ENCODE results near the gene CBL. TPM values are rescaled to one million over a fixed set of nuclear protein-coding genes. Genes with fewer than 3 reads are reported as not detected.

The CBL gene
- total and polyA plus RNA-seq, 10 of the 15 experiments (the other 5 are each of a cell fraction or from before 2014, with no cell fraction given): 3.9 to 27.1 (median 9.5) TPM

DNA sequence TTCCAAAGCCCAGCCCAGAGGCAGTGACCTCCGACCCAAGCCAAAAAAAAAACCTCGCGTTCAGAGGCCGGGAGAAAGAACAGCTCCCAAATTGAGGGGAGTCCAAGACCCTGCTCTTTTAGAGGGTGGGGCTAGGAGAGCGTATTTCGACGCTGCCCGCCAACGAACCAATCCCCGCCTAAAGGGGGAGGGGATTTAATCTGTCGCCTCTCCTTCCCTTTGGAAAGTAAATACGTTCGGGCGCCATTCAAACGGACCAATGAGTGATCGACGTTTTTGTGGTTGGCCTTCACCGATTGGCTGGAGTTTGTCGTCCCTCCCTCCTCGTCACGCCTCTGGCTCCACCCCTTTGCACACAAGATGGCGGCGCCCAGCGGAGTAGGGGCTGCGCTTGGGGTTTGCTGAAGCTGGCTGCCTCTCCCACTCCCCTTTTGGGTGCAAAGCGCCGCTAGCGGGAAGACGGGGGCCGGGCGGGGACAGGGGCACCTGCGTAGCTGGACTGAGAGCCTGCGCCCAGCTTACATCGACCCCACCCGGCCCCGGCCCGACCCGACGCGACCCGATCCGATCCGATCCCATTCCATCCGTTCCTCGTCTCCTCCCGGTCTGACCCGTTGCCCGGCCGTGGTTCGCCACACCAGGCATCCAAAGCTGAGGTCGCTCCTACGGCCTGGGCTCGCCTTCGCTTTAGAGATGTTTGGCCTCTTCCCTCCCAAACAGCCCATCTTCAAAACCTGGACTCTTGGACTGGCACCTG is 128.2 kb downstream of the CBL start, which contains the start of gene RNF26:
RNF26 (plus strand) TSS at position 354 of the 757 bp plus-strand sequence. CDS start 596 bp downstream, outside the sequence.
- WGBS (ENCODE audit: insufficient coverage, insufficient replicate concordance, low lambda C conversion rate, missing lambda C conversion rate): under 1% methylated on average over 47 of the region's 54 CpGs
- ChIA-PET POLR2A (interaction anchor here (0.6 to 1.7 kb wide), 8 partner anchors 9 to 498 kb away, joined by 3 to 5 read pairs (median 3); no protein-coding TSS in a partner anchor), SMC1A (ENCODE audit: uncharacterized antibody, unreplicated experiment) (interaction anchor here (1.2 to 1.4 kb wide), 2 partner anchors 10 to 46 kb away, joined by 3 to 8 read pairs; no protein-coding TSS in a partner anchor), RAD21 (ENCODE audit: unreplicated experiment) (interaction anchor here (0.6 kb wide), 2 partner anchors 143 to 399 kb away, joined by 3 read pairs; no protein-coding TSS in a partner anchor), CTCF (interaction anchor here (1.0 to 6.1 kb wide), 3 partner anchors 12 to 129 kb away, joined by 4 to 58 read pairs (median 5); partner anchors contain the start of gene CBL)
- Histone ChIP-seq H3K9ac (ENCODE audit: control insufficient read depth, insufficient read depth, low read length) (peak within 1 kb of the TSS; percentile 93), H3K36me3 (ENCODE audit: control insufficient read depth in 2 of 2, insufficient read depth in 2 of 2, low read length in 1 of 2) (no peaks in the 10 kb centered on the region), H4K20me1 (ENCODE audit: control insufficient read depth, insufficient read depth) (no peaks in the 10 kb centered on the region), H2AFZ (ENCODE audit: control insufficient read depth, low read depth, low read length) (peak within 1 kb of the TSS; percentile 94), H3K4me1 (ENCODE audit: control insufficient read depth, insufficient read depth, low read length) (peaks cover 12% of the 10 kb centered on the region), H3K4me2 (ENCODE audit: control insufficient read depth, insufficient read depth) (peak within 1 kb of the TSS; percentile 98), H3K27me3 (replicated peaks in 1 of 2; ENCODE audit: control insufficient read depth in 2 of 2, insufficient read depth in 2 of 2, low read length in 1 of 2) (no peaks in the 10 kb centered on the region), H3K4me3 (peak within 1 kb of the TSS; percentile 91), H3K27ac (ENCODE audit: control insufficient read depth, insufficient read depth) (peak within 1 kb of the TSS; percentile 85), H3K9me3 (replicated peaks; ENCODE audit: control insufficient read depth, insufficient read depth, low read length) (no peaks in the 10 kb centered on the region), H3K79me2 (ENCODE audit: control insufficient read depth, insufficient read depth, low read length) (peaks cover 13% of the 10 kb centered on the region)
- BruUV-seq (replicated peaks): TSS peak; percentile 84
- intact Hi-C loops (cut with micrococcal nuclease; ENCODE audit: unreplicated experiment): no loop called here
- DNase-seq (ENCODE audit: low read depth, low spot score): peak; percentile 95
- ATAC-seq: peak; percentile 97
- in situ Hi-C loops (cut with MboI): no loop called here
- FAIRE-seq: peak; percentile 100
- peak; percentile 88 for TF ChIP-seq CREM (IDR thresholded peaks at IDR 0.05; ENCODE audit: low read depth)
- no peak for TF ChIP-seq ZZZ3 (IDR thresholded peaks at IDR 0.05; ENCODE audit: control insufficient read depth, insufficient read length, low read depth)
- no peak for TF ChIP-seq SMAD5 (IDR thresholded peaks at IDR 0.05; ENCODE audit: low read depth)
- TF ChIP-seq, protein P1, sequence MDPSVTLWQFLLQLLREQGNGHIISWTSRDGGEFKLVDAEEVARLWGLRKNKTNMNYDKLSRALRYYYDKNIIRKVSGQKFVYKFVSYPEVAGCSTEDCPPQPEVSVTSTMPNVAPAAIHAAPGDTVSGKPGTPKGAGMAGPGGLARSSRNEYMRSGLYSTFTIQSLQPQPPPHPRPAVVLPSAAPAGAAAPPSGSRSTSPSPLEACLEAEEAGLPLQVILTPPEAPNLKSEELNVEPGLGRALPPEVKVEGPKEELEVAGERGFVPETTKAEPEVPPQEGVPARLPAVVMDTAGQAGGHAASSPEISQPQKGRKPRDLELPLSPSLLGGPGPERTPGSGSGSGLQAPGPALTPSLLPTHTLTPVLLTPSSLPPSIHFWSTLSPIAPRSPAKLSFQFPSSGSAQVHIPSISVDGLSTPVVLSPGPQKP (IDR thresholded peaks at IDR 0.05; ENCODE audit: low read depth, low read length): no peak
- peak; percentile 68 for TF ChIP-seq CBFB (IDR thresholded peaks at IDR 0.05; ENCODE audit: low read depth)
- TF ChIP-seq, protein P2, sequence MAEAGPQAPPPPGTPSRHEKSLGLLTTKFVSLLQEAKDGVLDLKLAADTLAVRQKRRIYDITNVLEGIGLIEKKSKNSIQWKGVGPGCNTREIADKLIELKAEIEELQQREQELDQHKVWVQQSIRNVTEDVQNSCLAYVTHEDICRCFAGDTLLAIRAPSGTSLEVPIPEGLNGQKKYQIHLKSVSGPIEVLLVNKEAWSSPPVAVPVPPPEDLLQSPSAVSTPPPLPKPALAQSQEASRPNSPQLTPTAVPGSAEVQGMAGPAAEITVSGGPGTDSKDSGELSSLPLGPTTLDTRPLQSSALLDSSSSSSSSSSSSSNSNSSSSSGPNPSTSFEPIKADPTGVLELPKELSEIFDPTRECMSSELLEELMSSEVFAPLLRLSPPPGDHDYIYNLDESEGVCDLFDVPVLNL (IDR thresholded peaks at IDR 0.05; ENCODE audit: low read depth, low read length): peak; percentile 88
- no peak for TF ChIP-seq TBL1XR1 (IDR thresholded peaks at IDR 0.05; ENCODE audit: low read depth, low read length)
- TF ChIP-seq KDM1A (IDR thresholded peaks at IDR 0.05; ENCODE audit: borderline replicate concordance): no peak
- peak; percentile 54; the same call in 1 of the 2 replicates for TF ChIP-seq NBN (IDR thresholded peaks at IDR 0.05)
- TF ChIP-seq SREBF1 (IDR thresholded peaks at IDR 0.05; ENCODE audit: low read length): no peak
- no peak for TF ChIP-seq POLR2AphosphoS2 (IDR thresholded peaks at IDR 0.05; ENCODE audit: low read depth, low read length)
- no peak for TF ChIP-seq IKZF2 (IDR thresholded peaks at IDR 0.05)
- TF ChIP-seq, protein P3, sequence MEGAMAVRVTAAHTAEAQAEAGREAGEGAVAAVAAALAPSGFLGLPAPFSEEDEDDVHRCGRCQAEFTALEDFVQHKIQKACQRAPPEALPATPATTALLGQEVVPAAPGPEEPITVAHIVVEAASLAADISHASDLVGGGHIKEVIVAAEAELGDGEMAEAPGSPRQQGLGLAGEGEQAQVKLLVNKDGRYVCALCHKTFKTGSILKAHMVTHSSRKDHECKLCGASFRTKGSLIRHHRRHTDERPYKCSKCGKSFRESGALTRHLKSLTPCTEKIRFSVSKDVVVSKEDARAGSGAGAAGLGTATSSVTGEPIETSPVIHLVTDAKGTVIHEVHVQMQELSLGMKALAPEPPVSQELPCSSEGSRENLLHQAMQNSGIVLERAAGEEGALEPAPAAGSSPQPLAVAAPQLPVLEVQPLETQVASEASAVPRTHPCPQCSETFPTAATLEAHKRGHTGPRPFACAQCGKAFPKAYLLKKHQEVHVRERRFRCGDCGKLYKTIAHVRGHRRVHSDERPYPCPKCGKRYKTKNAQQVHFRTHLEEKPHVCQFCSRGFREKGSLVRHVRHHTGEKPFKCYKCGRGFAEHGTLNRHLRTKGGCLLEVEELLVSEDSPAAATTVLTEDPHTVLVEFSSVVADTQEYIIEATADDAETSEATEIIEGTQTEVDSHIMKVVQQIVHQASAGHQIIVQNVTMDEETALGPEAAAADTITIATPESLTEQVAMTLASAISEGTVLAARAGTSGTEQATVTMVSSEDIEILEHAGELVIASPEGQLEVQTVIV (IDR thresholded peaks at IDR 0.05; ENCODE audit: borderline replicate concordance, partially characterized antibody): peak; percentile 33
- TF ChIP-seq, protein P4, sequence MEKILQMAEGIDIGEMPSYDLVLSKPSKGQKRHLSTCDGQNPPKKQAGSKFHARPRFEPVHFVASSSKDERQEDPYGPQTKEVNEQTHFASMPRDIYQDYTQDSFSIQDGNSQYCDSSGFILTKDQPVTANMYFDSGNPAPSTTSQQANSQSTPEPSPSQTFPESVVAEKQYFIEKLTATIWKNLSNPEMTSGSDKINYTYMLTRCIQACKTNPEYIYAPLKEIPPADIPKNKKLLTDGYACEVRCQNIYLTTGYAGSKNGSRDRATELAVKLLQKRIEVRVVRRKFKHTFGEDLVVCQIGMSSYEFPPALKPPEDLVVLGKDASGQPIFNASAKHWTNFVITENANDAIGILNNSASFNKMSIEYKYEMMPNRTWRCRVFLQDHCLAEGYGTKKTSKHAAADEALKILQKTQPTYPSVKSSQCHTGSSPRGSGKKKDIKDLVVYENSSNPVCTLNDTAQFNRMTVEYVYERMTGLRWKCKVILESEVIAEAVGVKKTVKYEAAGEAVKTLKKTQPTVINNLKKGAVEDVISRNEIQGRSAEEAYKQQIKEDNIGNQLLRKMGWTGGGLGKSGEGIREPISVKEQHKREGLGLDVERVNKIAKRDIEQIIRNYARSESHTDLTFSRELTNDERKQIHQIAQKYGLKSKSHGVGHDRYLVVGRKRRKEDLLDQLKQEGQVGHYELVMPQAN (conservative IDR thresholded peaks at IDR 0.05): peak; percentile 57
- no peak for TF ChIP-seq TCF3 (IDR thresholded peaks at IDR 0.05; ENCODE audit: borderline replicate concordance, insufficient read depth, low read depth, low read length)
- peak; percentile 98 for TF ChIP-seq YY1 (IDR thresholded peaks at IDR 0.05; ENCODE audit: low read depth, low read length)
- no peak for TF ChIP-seq SMAD1 (IDR thresholded peaks at IDR 0.05; ENCODE audit: low read depth, partially characterized antibody)
- TF ChIP-seq MYB (IDR thresholded peaks at IDR 0.05; ENCODE audit: borderline replicate concordance, low read depth, low read length): no peak

Data from GM12878 (cell line).